GM12878 (cell line): ENCODE results near the gene PLCG2.

ENCODE experiments used
- CEBPB ChIP-seq, 2 experiments: fragments of 150-350 bp in 1 of 2; IDR thresholded peaks; 2 replicates each; pipeline ENCODE4 v1.6.1; 2012 to 2014; ENCODE audit warnings: low read depth in 2 of 2, low read length in 2 of 2, borderline replicate concordance in 1 of 2, inconsistent platforms in 1 of 2
- CTCF ChIP-seq, 3 experiments: IDR thresholded peaks in 2 of 3; conservative IDR thresholded peaks in 1 of 3; 2 replicates each; pipeline ENCODE4 v1.5.1; 2011; ENCODE audit warnings: low read depth in 3 of 3, low read length in 3 of 3, mild to moderate bottlenecking in 3 of 3, control low read depth in 2 of 3, moderate library complexity in 2 of 3, inconsistent platforms in 1 of 3, mixed read lengths in 1 of 3; ENCODE audit not compliant: control insufficient read depth in 2 of 3, insufficient read depth in 1 of 3; ENCODE audit errors: extremely low read depth in 1 of 3
- ELK1 ChIP-seq: IDR thresholded peaks from 2 replicates; pipeline ENCODE4 v1.6.1; 2012; ENCODE audit warnings: low read depth, low read length, improper control_type of control experiment
- EP300 ChIP-seq, 2 experiments: fragments of 150-350 bp in 1 of 2; IDR thresholded peaks; 2 replicates each; pipeline ENCODE4 v1.6.1; 2011 to 2012; ENCODE audit warnings: low read depth in 2 of 2, low read length in 2 of 2, borderline replicate concordance in 1 of 2, improper control_type of control experiment in 1 of 2, inconsistent platforms in 1 of 2; ENCODE audit not compliant: control insufficient read depth in 1 of 2
- NRF1 ChIP-seq: conservative IDR thresholded peaks from 2 replicates; pipeline ENCODE4 v1.6.1; 2011; ENCODE audit warnings: mild to moderate bottlenecking, low read depth, low read length, improper control_type of control experiment
- POLR2A ChIP-seq: IDR thresholded peaks from 2 replicates; pipeline ENCODE4 v1.6.1; 2011; ENCODE audit warnings: low read depth, mild to moderate bottlenecking, low read length
- RFX5 ChIP-seq: IDR thresholded peaks from 2 replicates; pipeline ENCODE4 v1.6.1; 2011; ENCODE audit warnings: low read depth, low read length, improper control_type of control experiment
- ZBTB11 ChIP-seq: fragments of 450-650 bp; formaldehyde crosslinking; IDR thresholded peaks from 2 replicates; pipeline ENCODE4 v1.5.0; 2022; ENCODE audit warnings: mild to moderate bottlenecking, missing genetic modification characterization

GRCh38 chr16:81891736-81892364, 112.8 kb downstream of the PLCG2 start:
- no peak for TF ChIP-seq ELK1
- no peak for TF ChIP-seq CTCF (IDR thresholded peaks at IDR 0.05 in 2 of 3, conservative IDR thresholded peaks at IDR 0.05 in 1 of 3; ENCODE audit: control insufficient read depth in 2 of 3, extremely low read depth in 1 of 3, insufficient read depth in 1 of 3, low read depth in 3 of 3, low read length in 3 of 3)
- no peak for TF ChIP-seq ZBTB11 (CRISPR knock-in tag)
- no peak for TF ChIP-seq RFX5
- TF ChIP-seq POLR2A, result no peak
- no peak for TF ChIP-seq EP300 (IDR thresholded peaks at IDR 0.05; ENCODE audit: borderline replicate concordance in 1 of 2, control insufficient read depth in 1 of 2, low read depth in 2 of 2, low read length in 2 of 2)
- TF ChIP-seq CEBPB (IDR thresholded peaks at IDR 0.05; ENCODE audit: borderline replicate concordance in 1 of 2, low read depth in 2 of 2, low read length in 2 of 2), result no peak
- TF ChIP-seq NRF1, result no peak
